Large intestine (tissue), 3 donors: ENCODE measurements around the gene SIL1. TPM values are rescaled to one million over a fixed set of nuclear protein-coding genes. Genes with fewer than 3 reads are reported as not detected.
"Not testable (repeated sequence)": the region's sequence is repeated elsewhere in the genome, so short reads cannot be mapped to it uniquely, and the experiment has no call there.

ENCODE experiments used
- DNase-seq, 2 donors: peaks; one replicate each; pipeline versions ENCODE4 v3.0.0 to v3.0.0-alpha.2; 2013
- H3K27ac ChIP-seq: one replicate; pipeline ENCODE4 v1.5.1; 2013; ENCODE audit warnings: low read length
- H3K27me3 ChIP-seq: 2 replicates; pipeline ENCODE4 v1.6.1; 2013; ENCODE audit warnings: low read length; ENCODE audit not compliant: control insufficient read depth, insufficient read depth
- H3K36me3 ChIP-seq: 2 replicates; pipeline ENCODE4 v1.6.1; 2013; ENCODE audit warnings: low read length; ENCODE audit not compliant: control insufficient read depth, insufficient read depth
- H3K4me1 ChIP-seq: one replicate; pipeline ENCODE4 v1.6.1; 2013; ENCODE audit warnings: low read length; ENCODE audit not compliant: control insufficient read depth, insufficient read depth
- H3K4me3 ChIP-seq: one replicate; pipeline ENCODE4 v1.5.1; 2013; ENCODE audit warnings: low read length
- H3K9me3 ChIP-seq: one replicate; pipeline ENCODE4 v1.6.1; 2013; ENCODE audit warnings: mild to moderate bottlenecking, low read depth, low read length, moderate library complexity; ENCODE audit not compliant: control insufficient read depth
- WGBS: methylation state at CpG from one replicate; pipeline ENCODE4 v1.1.5; 2013; ENCODE audit warnings: low lambda C conversion rate; ENCODE audit not compliant: insufficient coverage; 5-methylcytosine and 5-hydroxymethylcytosine counted together
- polyA plus RNA-seq: library from polyadenylated mRNA; unstranded; fragments of 120-200 nt; gene quantifications from one replicate; pipeline ENCODE4 v1.2.1, GENCODE V29; 2013

Gene SIL1
- polyA plus RNA-seq, 1 donor = 40.2 TPM

DNA sequence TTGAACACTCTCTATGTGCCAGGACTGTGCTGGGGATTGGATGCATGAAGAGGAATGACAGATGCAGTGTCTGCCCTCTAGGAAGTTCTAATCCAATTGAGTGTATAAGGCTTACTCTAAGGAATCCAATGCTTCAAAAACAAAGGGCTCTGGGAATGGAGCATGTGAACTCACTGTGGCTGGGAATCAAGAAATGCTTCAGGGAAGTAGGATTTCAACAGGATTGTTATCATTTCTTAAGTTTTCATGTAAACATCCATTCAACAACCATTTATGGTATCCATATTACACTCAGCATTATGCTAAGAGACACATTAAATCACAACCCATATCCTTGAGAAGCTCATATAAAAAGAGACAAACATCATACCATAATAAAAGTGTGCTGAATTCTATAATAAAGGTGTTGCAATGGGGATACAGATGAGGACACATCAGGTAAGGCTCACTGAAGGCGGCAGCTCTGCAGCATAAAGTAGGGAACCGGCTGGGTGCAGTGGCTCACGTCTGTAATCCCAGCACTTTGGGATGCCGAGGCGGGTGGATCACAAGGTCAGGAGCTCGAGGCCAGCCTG lies 11.3 kb downstream of the SIL1 start:
- H3K9me3 ChIP-seq = no peaks in the 10 kb centered on the region
- H3K27me3 ChIP-seq = no peaks in the 10 kb centered on the region
- no peak for DNase-seq
- no peak overlapping the region for H3K27ac ChIP-seq
- H3K4me3 ChIP-seq = no peak overlapping the region
- H3K4me1 ChIP-seq = peaks cover 8% of the 10 kb centered on the region
- H3K36me3 ChIP-seq = no peaks in the 10 kb centered on the region
- WGBS = no CpG with 5 or more reads among the region's 6 CpGs

GRCh38 chr5:139186261-139186660 lies 11.9 kb downstream of the SIL1 start:
- Histone ChIP-seq H3K9me3 (no peaks in the 10 kb centered on the region), H3K36me3 (no peaks in the 10 kb centered on the region), H3K4me1 (peaks cover 12% of the 10 kb centered on the region), H3K4me3 (no peak overlapping the region), H3K27ac (no peak overlapping the region), H3K27me3 (no peaks in the 10 kb centered on the region)
- WGBS = no CpG with 5 or more reads among the region's 3 CpGs
- no peak for DNase-seq

DNA sequence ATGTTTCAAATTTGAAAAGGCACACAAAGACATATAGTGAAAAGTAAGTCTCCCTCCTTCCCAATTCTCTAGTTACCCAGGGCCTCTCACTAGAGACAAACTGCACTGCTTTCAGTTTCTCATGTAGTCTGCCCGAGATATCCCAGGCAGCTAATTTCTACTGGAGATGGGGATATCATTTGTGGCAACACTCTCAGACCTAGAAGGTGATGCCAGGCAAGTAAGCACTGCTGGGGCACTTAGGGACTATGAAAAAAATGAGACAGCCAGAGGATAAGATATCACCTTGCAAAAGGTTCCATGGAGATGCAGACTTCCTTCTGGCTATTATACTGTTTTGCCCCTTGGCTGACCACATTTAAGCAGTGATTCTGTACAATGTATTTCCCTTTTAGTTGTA lies 12.6 kb downstream of the SIL1 start:
- no peak overlapping the region for H3K4me3 ChIP-seq
- H3K27me3 ChIP-seq = no peaks in the 10 kb centered on the region
- H3K9me3 ChIP-seq = no peaks in the 10 kb centered on the region
- peaks cover 12% of the 10 kb centered on the region for H3K4me1 ChIP-seq
- no peak for DNase-seq
- no peak overlapping the region for H3K27ac ChIP-seq
- no peaks in the 10 kb centered on the region for H3K36me3 ChIP-seq
- WGBS = no CpG with 5 or more reads among the region's 1 CpG

DNA sequence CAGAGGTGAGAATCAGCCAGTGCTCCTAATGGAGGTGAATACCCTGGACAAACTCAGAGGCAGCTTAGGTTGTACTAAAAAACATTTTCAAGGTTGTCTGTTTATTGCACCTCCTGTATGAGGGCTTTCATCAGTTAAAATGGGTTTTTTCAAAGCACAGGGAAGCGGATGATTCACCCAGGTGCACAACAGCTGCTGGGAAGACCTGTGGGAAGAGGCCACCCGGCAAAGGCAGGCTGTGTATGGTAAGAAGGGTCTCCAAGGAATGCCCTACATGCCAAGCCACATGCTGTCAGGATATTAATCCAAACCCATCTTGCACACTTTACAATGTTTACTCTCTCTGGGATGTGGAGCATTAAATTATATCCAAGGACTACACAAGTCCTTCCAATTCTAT lies 14.7 kb downstream of the SIL1 start:
- Histone ChIP-seq H3K4me1 (peaks cover 17% of the 10 kb centered on the region), H3K4me3 (no peak overlapping the region), H3K9me3 (no peaks in the 10 kb centered on the region), H3K36me3 (no peaks in the 10 kb centered on the region), H3K27me3 (no peaks in the 10 kb centered on the region), H3K27ac (no peak overlapping the region)
- WGBS = no CpG with 5 or more reads among the region's 2 CpGs
- no peak for DNase-seq

DNA sequence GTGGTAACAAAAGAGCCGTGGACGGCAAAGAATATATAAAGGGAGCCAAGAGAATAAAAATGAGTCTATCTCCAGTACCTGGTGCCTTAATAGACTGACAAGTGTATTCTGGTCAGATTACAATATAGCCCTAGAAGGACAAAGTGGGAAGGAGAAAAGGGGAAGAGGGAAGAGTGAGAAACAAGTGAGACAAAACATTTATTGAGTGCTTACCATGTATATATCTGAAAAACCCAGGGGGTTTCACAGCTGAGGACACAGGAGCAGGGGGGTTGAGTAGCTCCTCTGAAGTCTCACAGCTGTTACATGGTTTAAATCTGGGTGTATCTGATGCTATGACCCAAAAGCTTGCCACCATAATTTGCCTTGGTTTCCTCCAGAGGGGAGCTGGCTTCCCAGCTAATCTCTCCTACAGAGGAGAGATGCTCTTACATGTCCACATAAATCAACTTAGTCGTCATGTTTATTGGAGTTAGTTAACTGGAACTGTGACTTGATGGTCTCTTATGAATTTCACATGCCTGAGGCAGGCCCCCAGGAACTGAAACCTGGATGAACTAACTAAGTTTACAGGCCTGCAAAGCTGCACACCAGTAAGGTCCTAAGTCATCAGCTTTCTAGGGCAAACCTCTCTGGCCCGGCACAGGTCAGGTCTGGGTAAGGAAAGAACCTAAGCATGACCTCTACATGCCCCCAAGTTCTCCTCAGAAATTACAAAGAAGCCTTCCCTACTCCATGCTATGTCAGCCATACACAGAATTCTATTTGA lies 15.5 kb downstream of the SIL1 start:
- Histone ChIP-seq H3K9me3 (no peaks in the 10 kb centered on the region), H3K27me3 (no peaks in the 10 kb centered on the region), H3K27ac (no peak overlapping the region), H3K4me1 (peaks cover 17% of the 10 kb centered on the region), H3K36me3 (no peaks in the 10 kb centered on the region), H3K4me3 (no peak overlapping the region)
- no CpG with 5 or more reads among the region's 4 CpGs for WGBS
- no peak for DNase-seq

- Histone ChIP-seq H3K36me3 (no peaks in the 10 kb centered on the region), H3K27ac (no peak overlapping the region), H3K9me3 (no peaks in the 10 kb centered on the region), H3K4me1 (peaks cover 17% of the 10 kb centered on the region), H3K4me3 (no peak overlapping the region), H3K27me3 (no peaks in the 10 kb centered on the region)
- 100% methylated on average over 1 of the region's 8 CpGs for WGBS
- DNase-seq = peak; percentile 71 to 79
Observed at GRCh38 chr5:139181835-139182452, 16.2 kb downstream of the SIL1 start.

DNA sequence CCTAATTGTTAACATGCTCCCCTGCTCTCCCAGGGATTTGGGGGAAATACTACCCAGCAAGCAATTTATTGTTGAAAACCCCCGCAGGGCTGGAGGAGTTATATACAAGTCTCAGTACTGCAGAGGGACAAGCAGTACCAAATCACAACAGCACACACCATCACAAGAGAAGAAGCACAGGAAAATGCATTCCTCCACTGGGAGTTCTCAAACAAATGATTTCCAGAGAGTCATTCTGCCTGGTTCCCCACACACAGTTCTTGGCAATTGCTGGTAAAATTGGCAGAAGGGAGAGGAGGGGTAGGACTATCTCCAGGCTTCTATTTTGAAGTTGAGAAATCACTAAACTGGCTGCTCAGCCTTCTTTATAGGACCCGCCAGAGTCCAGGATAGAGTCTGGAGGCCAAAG lies 16.8 kb downstream of the SIL1 start:
- WGBS = no CpG with 5 or more reads among the region's 2 CpGs
- Histone ChIP-seq H3K9me3 (no peaks in the 10 kb centered on the region), H3K27me3 (no peaks in the 10 kb centered on the region), H3K4me1 (peaks cover 17% of the 10 kb centered on the region), H3K27ac (no peak overlapping the region), H3K4me3 (no peak overlapping the region), H3K36me3 (no peaks in the 10 kb centered on the region)
- DNase-seq = peak in 1 of 2 donors; percentile 20

DNA sequence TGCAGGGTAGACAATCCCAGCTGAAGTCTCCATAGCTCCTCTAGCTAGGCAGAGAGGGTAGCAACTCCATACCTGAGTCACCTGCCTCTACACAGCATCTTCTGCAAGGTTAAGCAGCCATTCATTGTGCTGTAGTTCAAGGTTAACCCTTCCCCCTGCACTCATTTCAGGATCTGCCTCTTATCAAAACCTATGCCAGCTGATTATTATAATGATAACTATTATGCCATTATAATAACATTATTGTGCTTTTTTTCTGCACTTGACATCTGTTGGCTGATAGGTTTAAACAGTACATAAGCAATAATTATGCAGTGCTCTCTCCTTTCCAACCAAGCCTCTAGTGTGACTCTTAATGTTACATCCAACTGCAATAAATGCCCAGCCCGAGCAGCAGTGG lies 17.3 kb downstream of the SIL1 start:
- H3K27me3 ChIP-seq = no peaks in the 10 kb centered on the region
- no peaks in the 10 kb centered on the region for H3K9me3 ChIP-seq
- no peak overlapping the region for H3K4me3 ChIP-seq
- H3K4me1 ChIP-seq = peaks cover 17% of the 10 kb centered on the region
- no peak for DNase-seq
- WGBS = no CpG with 5 or more reads among the region's 1 CpG
- H3K36me3 ChIP-seq = no peaks in the 10 kb centered on the region
- no peak overlapping the region for H3K27ac ChIP-seq

DNA sequence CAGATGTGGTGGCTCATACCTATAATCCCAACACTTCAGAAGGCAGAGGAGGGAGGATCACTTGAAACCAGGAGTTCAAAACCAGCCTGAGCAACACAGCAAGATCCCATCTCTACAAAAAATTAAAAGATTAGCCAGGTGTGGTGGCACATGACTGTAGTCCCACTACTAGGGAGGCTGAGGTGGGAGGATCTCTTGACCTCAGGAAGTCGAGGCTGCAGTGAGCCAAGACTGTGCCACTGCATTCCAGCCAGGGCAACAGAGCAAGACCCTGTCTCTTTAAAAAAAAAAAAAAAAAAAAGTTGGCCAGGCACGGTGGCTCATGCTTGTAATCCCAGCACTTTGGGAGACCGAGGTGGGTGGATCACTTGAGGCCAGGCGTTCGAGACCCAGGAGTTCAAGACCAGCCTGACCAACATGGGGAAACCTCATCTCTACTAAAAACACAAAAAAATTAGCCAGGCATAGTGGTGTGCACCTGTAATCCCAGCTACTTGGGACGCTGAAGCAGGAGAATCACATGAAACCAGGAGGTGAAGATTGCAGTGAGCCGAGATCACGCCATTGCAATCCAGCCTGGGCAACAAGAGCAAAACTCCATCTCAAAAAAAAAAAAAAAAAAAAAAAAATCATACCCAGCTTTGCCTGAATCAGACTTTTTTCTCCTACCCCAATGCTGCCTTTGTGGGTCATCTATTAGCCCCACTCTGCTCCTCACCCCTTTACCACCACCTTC lies 18.2 kb downstream of the SIL1 start:
- not testable (repeated sequence) for H3K9me3 ChIP-seq, DNase-seq, H3K27me3 ChIP-seq, H3K27ac ChIP-seq, H3K36me3 ChIP-seq, H3K4me3 ChIP-seq
- WGBS = 83% methylated on average over 3 of the region's 8 CpGs
- peaks cover 17% of the 10 kb centered on the region for H3K4me1 ChIP-seq

DNA sequence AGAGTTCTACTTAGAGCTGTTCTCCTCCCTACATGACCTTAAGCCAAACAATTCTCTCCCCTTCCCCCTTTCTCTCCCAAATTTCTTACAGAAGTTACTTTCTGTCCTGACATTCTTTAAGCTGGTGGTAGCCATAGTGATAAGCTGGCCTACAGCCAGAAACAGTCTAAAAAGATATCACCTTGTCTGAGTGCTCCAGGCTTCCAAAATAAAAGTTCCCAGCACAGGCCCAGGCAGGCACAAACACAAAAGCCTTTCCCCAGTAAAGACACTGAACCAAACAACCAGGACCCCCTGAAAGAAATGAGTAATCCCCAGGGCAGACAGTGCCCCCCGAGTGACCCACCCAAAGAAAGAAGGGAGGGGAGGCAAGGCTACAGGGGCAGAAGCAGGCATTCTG lies 19.2 kb downstream of the SIL1 start:
- Histone ChIP-seq H3K9me3 (peaks cover 3% of the 10 kb centered on the region), H3K4me1 (peaks cover 17% of the 10 kb centered on the region), H3K27me3 (no peaks in the 10 kb centered on the region), H3K27ac (no peak overlapping the region), H3K4me3 (no peak overlapping the region), H3K36me3 (no peaks in the 10 kb centered on the region)
- peak; percentile 18 to 43 for DNase-seq
- WGBS = no CpG with 5 or more reads among the region's 1 CpG
